Astrocyte (in vitro differentiated cells and primary cell): ENCODE results near the gene SETD2. TPM values are rescaled to one million over a fixed set of nuclear protein-coding genes. Genes with fewer than 3 reads are reported as not detected.
A peak's percentile ranks its signal among the peaks of the same experiment; 100 is the strongest.

ENCODE experiments used
- DNase-seq: peaks from one replicate; pipeline ENCODE4 v3.0.0-alpha.2; 2010; ENCODE audit warnings: low read depth
- FAIRE-seq: peaks from 2 replicates; lab custom pipeline; 2011; peaks lifted over from hg19 to GRCh38; lab: Jason Lieb, UNC
- H2AFZ ChIP-seq: 2 replicates; pipeline ENCODE4 v1.6.0; 2012; ENCODE audit warnings: low read depth, low read length, inconsistent platforms
- H3K27ac ChIP-seq: 2 replicates; pipeline ENCODE4 v1.5.1; 2011; ENCODE audit warnings: low read depth, low read length, inconsistent platforms
- H3K27me3 ChIP-seq: 2 replicates; pipeline ENCODE4 v1.6.0; 2011; ENCODE audit warnings: low read length, inconsistent platforms; ENCODE audit not compliant: insufficient read depth
- H3K36me3 ChIP-seq: 2 replicates; pipeline ENCODE4 v1.5.1; 2011; ENCODE audit warnings: low read length, inconsistent platforms; ENCODE audit not compliant: insufficient read depth
- H3K4me1 ChIP-seq: 2 replicates; pipeline ENCODE4 v1.5.1; 2011; ENCODE audit warnings: low read length, inconsistent platforms; ENCODE audit not compliant: insufficient read depth
- H3K4me2 ChIP-seq: 2 replicates; pipeline ENCODE4 v1.6.0; 2012; ENCODE audit warnings: low read length, inconsistent platforms
- H3K4me3 ChIP-seq: 2 replicates; pipeline ENCODE4 v1.5.1; 2011; ENCODE audit warnings: low read depth, mild to moderate bottlenecking, low read length, inconsistent platforms; ENCODE audit not compliant: insufficient read depth
- H3K79me2 ChIP-seq: 2 replicates; pipeline ENCODE4 v1.6.0; 2012; ENCODE audit warnings: mild to moderate bottlenecking, low read length, inconsistent platforms; ENCODE audit not compliant: insufficient read depth
- H3K9ac ChIP-seq: 2 replicates; pipeline ENCODE4 v1.6.0; 2012; ENCODE audit warnings: mild to moderate bottlenecking, low read length, inconsistent platforms
- H3K9me3 ChIP-seq: 2 replicates; pipeline ENCODE4 v1.5.1; 2012; ENCODE audit warnings: low read depth, mild to moderate bottlenecking, low read length, inconsistent platforms; ENCODE audit not compliant: insufficient read depth
- H4K20me1 ChIP-seq: 2 replicates; pipeline ENCODE4 v1.6.0; 2012; ENCODE audit warnings: low read length, inconsistent platforms; ENCODE audit not compliant: insufficient read depth
- H3K27ac Mint-ChIP-seq: one replicate; pipeline ENCODE4 v1.8.0; 2021; ENCODE audit warnings: mild to moderate bottlenecking, mixed read lengths; ENCODE audit not compliant: unreplicated experiment
- H3K27me3 Mint-ChIP-seq: one replicate; pipeline ENCODE4 v1.8.0; 2021; ENCODE audit warnings: low read depth, mixed read lengths; ENCODE audit not compliant: unreplicated experiment
- H3K36me3 Mint-ChIP-seq: one replicate; pipeline ENCODE4 v1.8.0; 2021; ENCODE audit warnings: low read depth, mixed read lengths; ENCODE audit not compliant: unreplicated experiment
- H3K4me1 Mint-ChIP-seq: one replicate; pipeline ENCODE4 v1.8.0; 2021; ENCODE audit warnings: low read depth, mixed read lengths; ENCODE audit not compliant: unreplicated experiment
- H3K4me3 Mint-ChIP-seq: one replicate; pipeline ENCODE4 v1.8.0; 2021; ENCODE audit warnings: mild to moderate bottlenecking, moderate library complexity, mixed read lengths; ENCODE audit not compliant: unreplicated experiment
- H3K9me3 Mint-ChIP-seq: one replicate; pipeline ENCODE4 v1.8.0; 2021; ENCODE audit warnings: mild to moderate bottlenecking, mixed read lengths; ENCODE audit not compliant: unreplicated experiment
- EZH2 ChIP-seq: IDR thresholded peaks from 2 replicates; pipeline ENCODE4 v1.6.1; 2012; ENCODE audit warnings: mild to moderate bottlenecking, low read length, inconsistent platforms; ENCODE audit not compliant: insufficient read depth
- total RNA-seq: library from RNA; stranded (reverse); gene quantifications from 2 replicates; pipeline ENCODE4 v1.2.1, GENCODE V29; 2021
- TF ChIP-seq, protein P1 (sequence below): IDR thresholded peaks from 2 replicates; pipeline ENCODE4 v1.5.1; 2011; ENCODE audit warnings: low read depth, mild to moderate bottlenecking, inconsistent platforms, low read length, moderate library complexity; ENCODE audit not compliant: insufficient read depth

The SETD2 gene
- total RNA-seq, 1 donor from 2014 or later = 46.5 TPM

DNA sequence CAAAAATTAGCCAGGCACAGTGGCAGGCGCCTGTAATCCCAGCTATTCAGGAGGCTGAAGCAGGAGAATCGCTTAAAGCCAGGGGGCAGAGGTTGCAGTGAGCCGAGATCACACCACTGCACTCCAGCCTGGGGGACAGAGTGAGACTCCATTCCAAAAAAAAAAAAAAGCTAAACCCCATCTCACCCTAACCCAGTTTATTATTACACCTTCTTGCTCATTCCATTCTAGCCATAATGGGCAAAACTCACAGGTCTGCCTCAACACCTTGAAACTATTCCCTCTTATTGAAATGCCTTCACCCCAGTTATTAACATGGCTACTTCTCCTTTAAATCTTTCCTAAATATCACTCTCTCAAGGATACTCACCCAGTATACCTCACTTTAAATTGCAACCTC is 4.1 kb downstream of the SETD2 start:
- Histone ChIP-seq H3K4me2 (peak overlapping the region; percentile 21), H3K27ac (no peak overlapping the region), H3K4me1 (peaks cover 9% of the 10 kb centered on the region), H3K9me3 (no peaks in the 10 kb centered on the region), H3K9ac (no peak overlapping the region), H3K4me3 (no peak overlapping the region), H3K36me3 (no peaks in the 10 kb centered on the region), H2AFZ (no peak overlapping the region), H4K20me1 (peaks cover 80% of the 10 kb centered on the region), H3K79me2 (peaks cover 98% of the 10 kb centered on the region), H3K27me3 (no peaks in the 10 kb centered on the region)
- Mint-ChIP-seq H3K27ac (no peak overlapping the region), H3K27me3 (no peaks in the 10 kb centered on the region), H3K36me3 (no peaks in the 10 kb centered on the region), H3K4me1 (peaks cover 21% of the 10 kb centered on the region), H3K9me3 (no peaks in the 10 kb centered on the region), H3K4me3 (no peak overlapping the region)
- FAIRE-seq (no peak), DNase-seq (no peak)
- TF ChIP-seq, protein P1, sequence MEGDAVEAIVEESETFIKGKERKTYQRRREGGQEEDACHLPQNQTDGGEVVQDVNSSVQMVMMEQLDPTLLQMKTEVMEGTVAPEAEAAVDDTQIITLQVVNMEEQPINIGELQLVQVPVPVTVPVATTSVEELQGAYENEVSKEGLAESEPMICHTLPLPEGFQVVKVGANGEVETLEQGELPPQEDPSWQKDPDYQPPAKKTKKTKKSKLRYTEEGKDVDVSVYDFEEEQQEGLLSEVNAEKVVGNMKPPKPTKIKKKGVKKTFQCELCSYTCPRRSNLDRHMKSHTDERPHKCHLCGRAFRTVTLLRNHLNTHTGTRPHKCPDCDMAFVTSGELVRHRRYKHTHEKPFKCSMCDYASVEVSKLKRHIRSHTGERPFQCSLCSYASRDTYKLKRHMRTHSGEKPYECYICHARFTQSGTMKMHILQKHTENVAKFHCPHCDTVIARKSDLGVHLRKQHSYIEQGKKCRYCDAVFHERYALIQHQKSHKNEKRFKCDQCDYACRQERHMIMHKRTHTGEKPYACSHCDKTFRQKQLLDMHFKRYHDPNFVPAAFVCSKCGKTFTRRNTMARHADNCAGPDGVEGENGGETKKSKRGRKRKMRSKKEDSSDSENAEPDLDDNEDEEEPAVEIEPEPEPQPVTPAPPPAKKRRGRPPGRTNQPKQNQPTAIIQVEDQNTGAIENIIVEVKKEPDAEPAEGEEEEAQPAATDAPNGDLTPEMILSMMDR = no peak
- no peak for TF ChIP-seq EZH2

DNA sequence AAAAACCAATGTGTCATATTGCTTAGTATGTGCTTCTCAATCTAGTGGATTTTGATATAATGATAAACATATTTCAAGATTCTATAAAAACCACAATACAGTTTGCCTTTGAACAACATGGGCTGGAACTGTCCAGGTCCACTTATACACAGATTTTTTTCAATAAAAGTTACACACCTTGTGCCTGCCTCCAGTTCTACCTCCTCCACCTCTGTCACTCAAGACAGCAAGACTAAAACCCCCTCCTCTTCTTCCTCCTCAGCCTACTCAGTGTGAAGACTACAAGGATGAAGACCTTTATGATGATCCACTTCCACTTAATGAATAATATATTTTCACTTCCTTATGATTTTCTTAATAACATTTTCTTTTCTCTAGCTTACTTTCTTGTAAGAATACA is 5.7 kb downstream of the SETD2 start:
- Histone ChIP-seq H3K4me2 (no peak overlapping the region), H3K9ac (no peak overlapping the region), H3K27ac (no peak overlapping the region), H3K27me3 (no peaks in the 10 kb centered on the region), H3K79me2 (peaks cover 99% of the 10 kb centered on the region), H3K4me1 (peaks cover 9% of the 10 kb centered on the region), H2AFZ (no peak overlapping the region), H3K36me3 (no peaks in the 10 kb centered on the region), H3K9me3 (no peaks in the 10 kb centered on the region), H4K20me1 (peaks cover 95% of the 10 kb centered on the region), H3K4me3 (no peak overlapping the region)
- DNase-seq (no peak), FAIRE-seq (no peak)
- Mint-ChIP-seq H3K9me3 (no peaks in the 10 kb centered on the region), H3K4me1 (peaks cover 23% of the 10 kb centered on the region), H3K4me3 (no peak overlapping the region), H3K36me3 (no peaks in the 10 kb centered on the region), H3K27ac (no peak overlapping the region), H3K27me3 (no peaks in the 10 kb centered on the region)
- TF ChIP-seq, protein P1 = no peak
- no peak for TF ChIP-seq EZH2

DNA sequence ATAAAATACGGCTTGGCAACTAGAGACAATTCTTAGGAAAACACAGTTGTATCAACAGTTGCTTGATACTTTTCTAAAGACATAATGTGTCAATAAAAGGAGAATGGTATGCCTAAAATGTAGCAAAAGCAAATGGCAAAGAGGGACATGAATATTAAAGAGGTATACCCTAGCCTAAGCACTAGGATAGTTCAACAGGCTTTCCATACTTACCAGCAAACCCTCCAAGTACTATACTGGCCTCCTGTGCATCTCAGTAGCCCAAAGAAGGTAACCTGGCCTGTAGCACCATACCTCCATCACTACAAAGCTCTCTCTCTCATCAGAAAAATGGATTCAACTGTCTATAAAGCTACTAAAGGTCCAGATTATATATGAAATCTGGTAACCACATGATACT is 7.5 kb downstream of the SETD2 start:
- Histone ChIP-seq H3K4me2 (no peak overlapping the region), H4K20me1 (peaks cover 96% of the 10 kb centered on the region), H2AFZ (no peak overlapping the region), H3K79me2 (peaks cover 99% of the 10 kb centered on the region), H3K4me1 (no peaks in the 10 kb centered on the region), H3K9me3 (no peaks in the 10 kb centered on the region), H3K4me3 (no peak overlapping the region), H3K27me3 (no peaks in the 10 kb centered on the region), H3K36me3 (no peaks in the 10 kb centered on the region), H3K27ac (no peak overlapping the region), H3K9ac (no peak overlapping the region)
- Mint-ChIP-seq H3K4me1 (peaks cover 27% of the 10 kb centered on the region), H3K9me3 (no peaks in the 10 kb centered on the region), H3K27me3 (no peaks in the 10 kb centered on the region), H3K36me3 (no peaks in the 10 kb centered on the region), H3K4me3 (no peak overlapping the region), H3K27ac (no peak overlapping the region)
- FAIRE-seq (no peak), DNase-seq (no peak)
- TF ChIP-seq EZH2 = no peak
- TF ChIP-seq, protein P1 = no peak
